GM15510 (cell line): Measurements from ENCODE around the gene XRCC5.

Experiments
- POLR2A ChIP-seq: IDR thresholded peaks from 3 replicates; pipeline ENCODE4 v1.6.1; 2011; ENCODE audit warnings: borderline replicate concordance; ENCODE audit not compliant: insufficient read length; ENCODE audit errors: extremely low read depth

The XRCC5 gene

DNA sequence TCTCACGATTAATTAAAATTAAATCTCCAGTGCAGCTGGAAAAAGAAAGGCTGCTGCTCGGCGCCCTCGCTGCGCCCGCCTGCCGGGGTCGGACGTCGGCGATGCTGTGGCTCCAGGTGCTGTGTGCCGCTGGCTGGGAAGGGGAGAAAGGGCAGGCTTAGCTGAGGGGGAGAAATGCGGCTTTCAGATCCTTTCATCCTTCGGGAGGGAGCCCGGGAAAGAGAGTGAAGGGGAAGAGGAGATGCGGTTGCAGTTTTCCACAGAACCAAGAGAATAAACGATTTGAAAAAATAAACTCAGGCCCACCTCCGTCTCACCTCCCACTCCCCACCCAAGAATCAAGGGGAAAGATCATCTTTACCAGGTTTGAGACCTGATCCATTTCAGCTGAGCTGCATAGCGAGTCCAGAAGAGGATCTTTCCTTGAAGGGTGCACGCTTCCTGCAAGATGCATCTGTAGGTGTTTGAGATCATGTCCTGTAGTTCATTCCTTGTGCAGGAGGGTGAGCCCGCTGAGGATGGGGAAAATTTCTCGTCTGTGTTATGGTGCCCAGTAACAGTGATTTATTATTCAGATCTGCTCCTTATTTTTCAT lies 26.9 kb upstream of the XRCC5 start:
- no peak for TF ChIP-seq POLR2A

- no peak for TF ChIP-seq POLR2A
Measured at GRCh38 chr2:216082805-216083204, 26.3 kb upstream of the XRCC5 start.

GRCh38 chr2:216083464-216084281 lies 25.5 kb upstream of the XRCC5 start:
- TF ChIP-seq POLR2A: no peak

DNA sequence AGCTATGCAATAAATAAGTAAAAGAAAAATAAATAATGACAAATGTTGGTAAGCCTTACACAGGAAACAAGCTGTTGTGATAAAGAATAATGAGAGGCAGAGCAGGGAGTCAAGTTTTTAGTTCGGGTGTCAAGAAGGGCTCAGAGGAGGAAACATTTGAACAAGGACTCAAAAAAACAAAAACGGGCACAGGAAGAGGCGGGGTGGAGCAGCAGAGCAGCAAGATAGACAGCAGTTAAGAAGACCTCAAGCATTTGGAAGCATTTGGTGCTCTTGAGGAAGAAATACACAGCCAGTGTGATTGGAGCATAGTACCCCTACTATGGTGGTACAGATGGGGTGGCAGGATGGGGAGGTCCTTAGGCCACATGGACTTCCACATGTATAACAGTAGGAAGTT lies 24.6 kb upstream of the XRCC5 start:
- TF ChIP-seq POLR2A: no peak

DNA sequence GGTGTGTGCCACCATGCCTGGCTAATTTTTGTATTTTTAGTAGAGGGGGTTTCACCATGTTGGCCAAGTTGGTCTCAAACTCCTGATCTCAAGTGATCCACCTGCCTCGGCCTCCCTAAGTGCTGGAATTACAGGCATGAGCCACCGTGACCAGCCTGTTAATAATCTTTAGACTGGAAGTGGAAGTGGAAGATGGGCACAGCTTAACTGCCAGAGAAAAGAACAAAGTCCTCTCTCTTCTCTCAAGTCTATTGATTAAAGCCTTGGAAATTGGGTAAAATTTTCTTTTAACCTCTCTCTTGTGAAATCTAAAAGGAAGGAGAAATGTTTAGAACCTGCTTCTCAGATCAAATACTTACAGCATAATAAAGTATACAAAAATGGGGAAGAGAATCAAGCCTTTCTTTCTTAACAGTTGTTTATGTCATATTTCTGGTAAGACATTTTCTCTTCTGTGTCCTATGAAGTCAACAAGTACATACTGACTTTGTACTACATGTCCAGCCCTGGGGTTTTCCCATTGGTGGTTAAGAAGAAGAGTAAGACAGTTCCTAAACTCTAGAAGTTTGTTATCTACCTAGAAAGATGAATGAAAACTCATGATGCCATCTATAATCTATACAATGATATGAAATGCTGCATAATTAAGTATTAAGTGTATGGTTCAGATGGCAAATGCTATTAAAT lies 22.8 kb upstream of the XRCC5 start:
- TF ChIP-seq POLR2A: no peak

DNA sequence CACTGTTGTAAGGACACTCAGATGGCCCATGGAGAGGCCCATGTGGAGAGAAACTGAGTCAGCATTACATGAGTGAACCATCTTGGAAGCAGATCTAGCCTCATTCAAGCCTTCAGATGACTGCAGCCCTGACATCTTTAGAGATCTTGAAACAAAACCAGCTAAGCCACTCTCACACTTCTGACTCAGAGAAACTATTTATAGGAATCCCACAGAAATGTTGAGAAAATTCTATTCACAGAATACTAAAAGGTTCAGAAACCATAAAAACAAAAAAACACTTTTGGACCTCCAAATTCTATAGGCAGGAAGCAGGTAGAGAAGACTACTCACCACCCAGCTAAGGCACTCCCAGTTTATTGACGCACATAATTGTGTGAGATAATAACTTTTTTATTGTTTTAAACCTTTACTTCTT lies 18.8 kb upstream of the XRCC5 start:
- no peak for TF ChIP-seq POLR2A

DNA sequence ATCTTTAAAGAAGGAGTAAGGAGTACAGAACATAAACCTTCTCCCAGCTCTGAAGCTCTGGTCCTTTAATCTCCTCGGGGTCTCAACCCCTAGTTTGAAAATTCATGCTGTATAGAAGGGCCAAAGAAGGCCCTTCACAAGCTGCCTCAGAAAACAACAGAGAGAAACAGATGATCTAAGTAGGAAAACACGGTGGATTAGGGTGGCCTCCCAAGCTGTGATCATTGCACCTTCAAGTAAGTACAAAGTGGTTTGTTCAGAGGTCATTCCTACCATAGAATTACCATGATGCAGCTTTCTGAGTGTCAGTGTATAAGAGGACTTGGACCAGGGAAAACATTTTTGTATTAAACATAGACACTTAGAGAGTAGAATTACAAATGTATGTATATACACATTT lies 16.5 kb upstream of the XRCC5 start:
- TF ChIP-seq POLR2A: no peak

DNA sequence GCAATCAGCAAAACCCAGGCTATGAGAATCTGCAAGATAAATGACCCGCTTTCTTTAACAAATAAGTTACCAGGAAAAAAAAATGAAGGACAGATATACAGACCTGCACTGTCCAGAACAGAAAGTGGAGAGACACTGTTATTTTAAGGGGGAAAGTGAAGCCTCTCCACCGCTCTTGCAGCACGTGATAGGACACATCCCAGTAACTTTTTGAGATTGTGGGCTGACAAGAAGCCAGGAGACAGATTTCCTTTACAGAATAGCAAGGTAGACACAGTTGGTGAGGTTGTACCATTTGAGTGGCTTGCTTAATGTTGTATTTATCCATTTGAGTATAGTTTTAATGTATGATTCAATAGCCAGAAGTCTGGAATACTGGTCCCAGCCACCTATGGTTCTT lies 14.4 kb upstream of the XRCC5 start:
- TF ChIP-seq POLR2A: no peak

DNA sequence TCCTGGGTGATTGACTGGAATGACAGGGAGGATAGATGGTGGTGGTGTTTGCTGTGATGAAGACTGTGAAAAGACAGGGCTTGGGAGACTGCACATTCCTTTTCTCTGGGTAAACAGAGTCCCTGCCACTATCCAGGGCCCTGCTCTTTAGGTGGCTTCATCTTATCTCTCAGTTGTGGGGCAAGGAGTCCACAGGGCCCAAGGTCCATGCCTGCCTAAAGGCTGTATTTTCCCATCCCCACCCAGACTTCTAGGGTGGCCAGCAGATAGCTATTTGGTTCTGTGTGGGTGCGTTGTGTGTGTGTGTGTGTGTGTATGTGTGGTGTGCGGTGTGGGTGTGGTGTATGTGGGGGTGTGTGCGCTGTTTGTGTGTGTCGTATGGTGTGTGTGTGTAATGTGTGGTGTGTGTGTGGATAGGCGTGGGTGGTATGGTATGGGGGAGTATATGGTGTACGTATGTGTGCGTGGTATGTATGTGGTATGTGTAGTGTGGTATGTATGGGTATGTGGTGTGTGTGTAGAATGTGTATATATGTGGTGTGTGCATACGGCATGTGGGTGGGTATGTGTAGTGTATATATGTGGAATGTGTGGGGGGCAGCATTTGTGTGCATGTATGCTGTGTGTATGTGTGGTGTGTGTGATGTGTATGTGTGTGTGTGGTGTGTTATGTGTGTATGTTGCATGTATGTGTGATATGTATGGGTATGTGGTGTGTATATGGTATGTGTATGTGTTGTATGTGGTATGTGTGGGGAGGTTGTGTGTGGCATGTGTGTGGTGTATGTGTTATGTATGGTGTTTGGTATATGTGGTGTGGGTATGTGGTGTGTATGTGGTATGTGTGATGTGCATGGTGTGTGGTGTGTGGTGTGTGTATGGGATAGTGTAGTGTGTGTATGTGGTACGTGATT lies 10.5 kb upstream of the XRCC5 start:
- TF ChIP-seq POLR2A: no peak

DNA sequence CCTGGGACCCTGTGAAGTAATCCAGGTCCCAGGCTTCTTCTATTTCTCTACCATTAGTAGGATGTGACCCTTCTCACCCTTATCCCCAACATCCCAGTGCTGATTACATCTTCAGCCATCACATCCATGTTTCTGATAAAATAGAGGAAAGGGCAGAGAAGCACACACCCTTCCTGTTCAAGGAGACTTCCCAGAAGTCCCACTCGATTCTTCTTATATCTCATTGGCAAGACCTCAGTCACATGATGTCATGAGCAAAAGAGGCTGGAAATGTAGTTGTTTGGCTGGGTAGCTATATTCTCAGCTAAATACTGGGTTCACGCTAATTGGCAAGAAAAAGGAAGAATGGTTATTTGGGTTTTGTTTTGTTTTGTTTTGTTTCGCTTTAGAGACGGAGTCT lies 8.0 kb upstream of the XRCC5 start:
- TF ChIP-seq POLR2A: no peak

DNA sequence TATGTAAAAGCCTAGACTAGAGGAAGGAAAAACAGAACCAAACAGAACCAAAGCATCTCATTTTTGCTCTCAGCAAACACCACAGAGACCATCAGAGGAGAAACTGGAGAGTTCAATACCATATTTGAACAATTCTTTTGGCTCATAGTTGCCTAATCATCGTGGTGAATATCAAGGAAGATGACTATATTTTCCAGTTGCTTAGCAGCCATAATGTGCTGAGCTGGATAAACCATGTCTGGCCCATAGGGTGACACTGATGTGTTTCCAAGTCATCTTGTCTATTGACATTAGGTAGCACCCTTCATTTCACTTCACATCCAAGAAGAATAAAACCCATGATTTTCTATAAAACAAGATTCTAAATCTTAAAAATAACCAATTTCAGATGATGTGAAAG lies 5.9 kb upstream of the XRCC5 start:
- TF ChIP-seq POLR2A: no peak

- TF ChIP-seq POLR2A: no peak
Measured at GRCh38 chr2:216104691-216105090, 4.5 kb upstream of the XRCC5 start.

DNA sequence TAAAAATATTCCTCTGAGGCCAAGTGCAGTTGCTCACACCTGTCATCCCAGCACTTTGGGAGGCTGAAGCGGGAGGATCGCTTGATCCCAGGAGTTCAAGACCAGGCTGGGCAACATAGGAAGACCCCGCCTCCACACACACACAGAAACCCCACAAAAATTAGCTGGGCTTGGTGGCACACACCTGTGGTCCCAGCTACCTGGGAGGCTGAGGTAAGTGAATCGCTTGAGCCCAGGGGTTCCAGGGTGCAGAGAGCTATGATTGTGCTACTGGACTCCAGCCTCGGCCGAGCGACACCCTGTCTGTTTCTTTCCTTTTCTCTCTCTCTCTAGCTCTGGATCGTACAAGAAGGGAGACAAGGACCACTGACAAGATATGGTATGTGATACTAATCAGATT lies 1.8 kb upstream of the XRCC5 start:
- TF ChIP-seq POLR2A: no peak

- no peak for TF ChIP-seq POLR2A
Measured at GRCh38 chr2:216107760-216108159, 1.4 kb upstream of the XRCC5 start.
